GM23338 (cell line): ENCODE data around the gene NIPSNAP2. TPM values are rescaled to one million over a fixed set of nuclear protein-coding genes. Genes with fewer than 3 reads are reported as not detected.

Experiments
- ATAC-seq: fragments of 200-7000 bp; cut with Tn5 transposase; 3 replicates; pipeline ENCODE4 v1.9.1; 2020
- DNase-seq: peaks from one replicate; pipeline ENCODE4 v3.0.0-alpha.2; 2015; ENCODE audit warnings: low spot score
- H2AFZ ChIP-seq: fragments of 200-600 bp; sonication (generic); 2 replicates; pipeline ENCODE4 v1.8.0; 2016; ENCODE audit warnings: antibody characterized with exemption, mild to moderate bottlenecking, moderate library complexity
- H3F3A ChIP-seq: fragments of 200-600 bp; sonication (generic); replicated peaks from 2 replicates; pipeline ENCODE4 v1.8.0; 2017; ENCODE audit warnings: antibody characterized with exemption, mixed run types, low read depth
- H3K27ac ChIP-seq: fragments of 200-600 bp; sonication (generic); 2 replicates; pipeline ENCODE4 v1.6.1; 2016; ENCODE audit warnings: low read depth
- H3K27me3 ChIP-seq: fragments of 200-600 bp; sonication (generic); 2 replicates; pipeline ENCODE4 v1.8.0; 2016; ENCODE audit warnings: mild to moderate bottlenecking, mixed run types, moderate library complexity; ENCODE audit not compliant: insufficient read depth
- H3K36me3 ChIP-seq: fragments of 200-600 bp; sonication (generic); 2 replicates; pipeline ENCODE4 v1.8.0; 2016; ENCODE audit warnings: mild to moderate bottlenecking; ENCODE audit not compliant: insufficient read depth
- H3K4me1 ChIP-seq: fragments of 200-600 bp; sonication (generic); 2 replicates; pipeline ENCODE4 v1.8.0; 2016; ENCODE audit warnings: mild to moderate bottlenecking, moderate library complexity; ENCODE audit not compliant: insufficient read depth
- H3K4me2 ChIP-seq: fragments of 200-600 bp; sonication (generic); 2 replicates; pipeline ENCODE4 v1.7.1; 2017; ENCODE audit warnings: mixed run types
- H3K4me3 ChIP-seq: fragments of 200-600 bp; sonication (generic); 2 replicates; pipeline ENCODE4 v1.6.1; 2016; ENCODE audit warnings: mixed run types
- H3K79me2 ChIP-seq: fragments of 200-600 bp; sonication (generic); replicated peaks from 2 replicates; pipeline ENCODE4 v1.8.0; 2017; ENCODE audit warnings: mild to moderate bottlenecking; ENCODE audit not compliant: insufficient read depth
- H3K9me2 ChIP-seq: fragments of 200-600 bp; sonication (generic); 2 replicates; pipeline ENCODE4 v1.8.0; 2017; ENCODE audit not compliant: insufficient read depth
- H4K20me1 ChIP-seq: fragments of 200-600 bp; sonication (generic); replicated peaks from 2 replicates; pipeline ENCODE4 v1.8.0; 2017; ENCODE audit warnings: mild to moderate bottlenecking; ENCODE audit not compliant: insufficient read depth
- H3K27ac Mint-ChIP-seq: 2 replicates; pipeline ENCODE4 v1.8.0; 2020; ENCODE audit warnings: inconsistent platforms, mild to moderate bottlenecking, moderate library complexity, mixed read lengths
- H3K27me3 Mint-ChIP-seq: 3 replicates; pipeline ENCODE4 v1.8.0; 2022; ENCODE audit warnings: low read depth, mild to moderate bottlenecking, moderate library complexity, mixed read lengths, inconsistent platforms; ENCODE audit not compliant: insufficient read depth, poor library complexity
- H3K36me3 Mint-ChIP-seq: 3 replicates; pipeline ENCODE4 v1.8.0; 2021; ENCODE audit warnings: low read depth, mild to moderate bottlenecking, inconsistent platforms, moderate library complexity, mixed read lengths
- H3K4me1 Mint-ChIP-seq: 3 replicates; pipeline ENCODE4 v1.8.0; 2020; ENCODE audit warnings: mild to moderate bottlenecking, inconsistent platforms, mixed read lengths
- H3K4me3 Mint-ChIP-seq: 3 replicates; pipeline ENCODE4 v1.8.0; 2021; ENCODE audit warnings: moderate library complexity, mild to moderate bottlenecking, inconsistent platforms, mixed read lengths
- H3K9me3 Mint-ChIP-seq: 3 replicates; pipeline ENCODE4 v1.8.0; 2020; ENCODE audit warnings: moderate library complexity, mild to moderate bottlenecking, inconsistent platforms, mixed read lengths
- CREB1 ChIP-seq: fragments of 250-450 bp; sonication (Bioruptor Pico); IDR thresholded peaks from 2 replicates; pipeline ENCODE4 v1.5.0; 2020; ENCODE audit warnings: low read depth, mild to moderate bottlenecking, moderate library complexity
- JUNB ChIP-seq: IDR thresholded peaks from one replicate; pipeline ENCODE4 v1.6.1; 2016; ENCODE audit warnings: antibody characterized with exemption; ENCODE audit not compliant: unreplicated experiment
- NANOG ChIP-seq: IDR thresholded peaks from 2 replicates; pipeline ENCODE4 v1.6.1; 2016; ENCODE audit warnings: antibody characterized with exemption, borderline replicate concordance
- POLR2AphosphoS5 ChIP-seq: IDR thresholded peaks from 2 replicates; pipeline ENCODE4 v1.6.1; 2016; ENCODE audit warnings: antibody characterized with exemption, low read depth
- STAT1 ChIP-seq: IDR thresholded peaks from one replicate; pipeline ENCODE4 v1.6.1; 2016; ENCODE audit warnings: antibody characterized with exemption; ENCODE audit not compliant: unreplicated experiment
- ZNF114 ChIP-seq: fragments of 250-450 bp; sonication (Bioruptor Pico); IDR thresholded peaks from 2 replicates; pipeline ENCODE4 v1.5.0; 2020; ENCODE audit warnings: mild to moderate bottlenecking, moderate library complexity
- ZNF331 ChIP-seq: fragments of 250-450 bp; sonication (Bioruptor Pico); IDR thresholded peaks from 2 replicates; pipeline ENCODE4 v1.5.0; 2020; ENCODE audit warnings: low read depth, mild to moderate bottlenecking, moderate library complexity
- ZNF462 ChIP-seq: fragments of 250-450 bp; sonication (Bioruptor Pico); IDR thresholded peaks from 2 replicates; pipeline ENCODE4 v1.5.0; 2020; ENCODE audit warnings: mild to moderate bottlenecking, moderate library complexity
- polyA plus RNA-seq: library from polyadenylated mRNA; unstranded; fragments of >200 nt; fragmentation: Nextera tagmentation; extraction: Ambion mirVana; gene quantifications from 2 replicates; pipeline ENCODE4 v1.2.1, GENCODE V29; 2016
- total RNA-seq: library from RNA; depleted of rRNA; stranded (reverse); fragments of >200 nt; shearing (Covaris generic); gene quantifications from 2 replicates; pipeline ENCODE4 v1.2.3, GENCODE V29; 2014
- TF ChIP-seq, protein P1 (sequence below): IDR thresholded peaks from 2 replicates; pipeline ENCODE4 v1.6.1; 2016; ENCODE audit warnings: antibody characterized with exemption
- TF ChIP-seq, protein P2 (sequence below): IDR thresholded peaks from one replicate; pipeline ENCODE4 v1.6.1; 2018; ENCODE audit warnings: antibody characterized with exemption; ENCODE audit not compliant: unreplicated experiment

Gene NIPSNAP2
- total and polyA plus RNA-seq, 2 experiments from 2014 or later, result 29.8 to 30.5 TPM

GRCh38 chr7:55992346-55992745, 28.0 kb downstream of the NIPSNAP2 start:
- Histone ChIP-seq H3K79me2 (no peaks in the 10 kb centered on the region), H3K27ac (no peak overlapping the region), H2AFZ (no peak overlapping the region), H3K36me3 (no peaks in the 10 kb centered on the region), H3F3A (no peaks in the 10 kb centered on the region), H3K4me3 (no peak overlapping the region), H3K9me2 (no peaks in the 10 kb centered on the region), H3K4me2 (no peak overlapping the region), H3K4me1 (no peaks in the 10 kb centered on the region), H3K27me3 (no peaks in the 10 kb centered on the region), H4K20me1 (no peaks in the 10 kb centered on the region)
- peaks cover 5% of the 10 kb centered on the region for H3K27me3 Mint-ChIP-seq
- H3K4me1 Mint-ChIP-seq, result no peaks in the 10 kb centered on the region
- H3K27ac Mint-ChIP-seq, result no peak overlapping the region
- DNase-seq (no peak), ATAC-seq (no peak)
- H3K36me3 Mint-ChIP-seq, result peaks cover 10% of the 10 kb centered on the region
- no peak overlapping the region for H3K4me3 Mint-ChIP-seq
- no peaks in the 10 kb centered on the region; the same call in 2 of the 3 replicates for H3K9me3 Mint-ChIP-seq
- no peak for TF ChIP-seq ZNF114 (CRISPR knock-in tag)
- TF ChIP-seq JUNB, result no peak
- no peak for TF ChIP-seq ZNF331
- TF ChIP-seq NANOG, result no peak
- TF ChIP-seq, protein P1, sequence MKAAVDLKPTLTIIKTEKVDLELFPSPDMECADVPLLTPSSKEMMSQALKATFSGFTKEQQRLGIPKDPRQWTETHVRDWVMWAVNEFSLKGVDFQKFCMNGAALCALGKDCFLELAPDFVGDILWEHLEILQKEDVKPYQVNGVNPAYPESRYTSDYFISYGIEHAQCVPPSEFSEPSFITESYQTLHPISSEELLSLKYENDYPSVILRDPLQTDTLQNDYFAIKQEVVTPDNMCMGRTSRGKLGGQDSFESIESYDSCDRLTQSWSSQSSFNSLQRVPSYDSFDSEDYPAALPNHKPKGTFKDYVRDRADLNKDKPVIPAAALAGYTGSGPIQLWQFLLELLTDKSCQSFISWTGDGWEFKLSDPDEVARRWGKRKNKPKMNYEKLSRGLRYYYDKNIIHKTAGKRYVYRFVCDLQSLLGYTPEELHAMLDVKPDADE, result no peak
- TF ChIP-seq, protein P2, sequence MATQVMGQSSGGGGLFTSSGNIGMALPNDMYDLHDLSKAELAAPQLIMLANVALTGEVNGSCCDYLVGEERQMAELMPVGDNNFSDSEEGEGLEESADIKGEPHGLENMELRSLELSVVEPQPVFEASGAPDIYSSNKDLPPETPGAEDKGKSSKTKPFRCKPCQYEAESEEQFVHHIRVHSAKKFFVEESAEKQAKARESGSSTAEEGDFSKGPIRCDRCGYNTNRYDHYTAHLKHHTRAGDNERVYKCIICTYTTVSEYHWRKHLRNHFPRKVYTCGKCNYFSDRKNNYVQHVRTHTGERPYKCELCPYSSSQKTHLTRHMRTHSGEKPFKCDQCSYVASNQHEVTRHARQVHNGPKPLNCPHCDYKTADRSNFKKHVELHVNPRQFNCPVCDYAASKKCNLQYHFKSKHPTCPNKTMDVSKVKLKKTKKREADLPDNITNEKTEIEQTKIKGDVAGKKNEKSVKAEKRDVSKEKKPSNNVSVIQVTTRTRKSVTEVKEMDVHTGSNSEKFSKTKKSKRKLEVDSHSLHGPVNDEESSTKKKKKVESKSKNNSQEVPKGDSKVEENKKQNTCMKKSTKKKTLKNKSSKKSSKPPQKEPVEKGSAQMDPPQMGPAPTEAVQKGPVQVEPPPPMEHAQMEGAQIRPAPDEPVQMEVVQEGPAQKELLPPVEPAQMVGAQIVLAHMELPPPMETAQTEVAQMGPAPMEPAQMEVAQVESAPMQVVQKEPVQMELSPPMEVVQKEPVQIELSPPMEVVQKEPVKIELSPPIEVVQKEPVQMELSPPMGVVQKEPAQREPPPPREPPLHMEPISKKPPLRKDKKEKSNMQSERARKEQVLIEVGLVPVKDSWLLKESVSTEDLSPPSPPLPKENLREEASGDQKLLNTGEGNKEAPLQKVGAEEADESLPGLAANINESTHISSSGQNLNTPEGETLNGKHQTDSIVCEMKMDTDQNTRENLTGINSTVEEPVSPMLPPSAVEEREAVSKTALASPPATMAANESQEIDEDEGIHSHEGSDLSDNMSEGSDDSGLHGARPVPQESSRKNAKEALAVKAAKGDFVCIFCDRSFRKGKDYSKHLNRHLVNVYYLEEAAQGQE, result no peak
- TF ChIP-seq ZNF462 (CRISPR knock-in tag), result no peak
- TF ChIP-seq CREB1, result no peak
- TF ChIP-seq POLR2AphosphoS5, result no peak
- no peak for TF ChIP-seq STAT1
